HFFc6 (cell line): Measurements from ENCODE around the gene VWA5A. TPM values are rescaled to one million over a fixed set of nuclear protein-coding genes. Genes with fewer than 3 reads are reported as not detected.

ENCODE experiments used
- DNase-seq: peaks from one replicate; pipeline ENCODE4 v3.0.0-alpha.2; 2018
- H3K27ac Mint-ChIP-seq: 2 replicates; pipeline ENCODE4 v1.8.0; 2020; ENCODE audit warnings: mild to moderate bottlenecking, mixed read lengths
- H3K27me3 Mint-ChIP-seq: 2 replicates; pipeline ENCODE4 v1.8.0; 2021; ENCODE audit warnings: mild to moderate bottlenecking, moderate library complexity, mixed read lengths; ENCODE audit not compliant: insufficient read depth
- H3K36me3 Mint-ChIP-seq: 2 replicates; pipeline ENCODE4 v1.8.0; 2021; ENCODE audit warnings: low read depth, mixed read lengths
- H3K4me1 Mint-ChIP-seq: 2 replicates; pipeline ENCODE4 v1.8.0; 2020; ENCODE audit warnings: low read depth, mixed read lengths
- H3K4me3 Mint-ChIP-seq: 2 replicates; pipeline ENCODE4 v1.8.0; 2020; ENCODE audit warnings: mild to moderate bottlenecking, moderate library complexity, mixed read lengths
- H3K9me3 Mint-ChIP-seq: 2 replicates; pipeline ENCODE4 v1.8.0; 2020; ENCODE audit warnings: mild to moderate bottlenecking, mixed read lengths
- CTCF ChIP-seq: fragments of 200-600 bp; sonication (generic); IDR thresholded peaks from 2 replicates; pipeline ENCODE4 v1.5.0; 2021; ENCODE audit warnings: antibody characterized with exemption, mild to moderate bottlenecking
- total RNA-seq, 6 experiments: library from RNA; stranded (reverse); fragmentation: NEBNext Ultra II Directional; extraction: Animal tissue kit (Norgen Biotek cat#: 25700); gene quantifications; 2 replicates in 1 of 6; 3 replicates in 5 of 6; pipeline ENCODE4 v1.2.3, GENCODE V29; 2021

Gene VWA5A
- total RNA-seq, 6 experiments from 2014 or later, result 0.14 TPM; not detected in 5

GRCh38 chr11:124077266-124077665, 38.0 kb upstream of the VWA5A start:
- H3K36me3 Mint-ChIP-seq, result no peaks in the 10 kb centered on the region
- no peaks in the 10 kb centered on the region; the same call in 1 of the 2 replicates for H3K9me3 Mint-ChIP-seq
- no peak overlapping the region for H3K27ac Mint-ChIP-seq
- no peak overlapping the region for H3K4me3 Mint-ChIP-seq
- H3K27me3 Mint-ChIP-seq, result peaks cover 12% of the 10 kb centered on the region
- TF ChIP-seq CTCF, result no peak
- DNase-seq, result no peak
- no peaks in the 10 kb centered on the region for H3K4me1 Mint-ChIP-seq

- H3K4me1 Mint-ChIP-seq, result no peaks in the 10 kb centered on the region
- peaks cover 9% of the 10 kb centered on the region for H3K27me3 Mint-ChIP-seq
- no peak overlapping the region for H3K4me3 Mint-ChIP-seq
- H3K9me3 Mint-ChIP-seq, result no peaks in the 10 kb centered on the region; the same call in 1 of the 2 replicates
- no peak for TF ChIP-seq CTCF
- DNase-seq, result no peak
- H3K36me3 Mint-ChIP-seq, result no peaks in the 10 kb centered on the region
- no peak overlapping the region for H3K27ac Mint-ChIP-seq
Measured at GRCh38 chr11:124078591-124078990, 36.7 kb upstream of the VWA5A start.

GRCh38 chr11:124079631-124080326, 35.5 kb upstream of the VWA5A start:
- Mint-ChIP-seq H3K9me3 (no peaks in the 10 kb centered on the region; the same call in 1 of the 2 replicates), H3K27me3 (peaks cover 8% of the 10 kb centered on the region), H3K36me3 (no peaks in the 10 kb centered on the region), H3K27ac (no peak overlapping the region), H3K4me1 (no peaks in the 10 kb centered on the region), H3K4me3 (no peak overlapping the region)
- no peak for TF ChIP-seq CTCF
- DNase-seq, result no peak

- DNase-seq, result no peak
- Mint-ChIP-seq H3K4me3 (no peak overlapping the region), H3K27me3 (peaks cover 5% of the 10 kb centered on the region; the same call in 1 of the 2 replicates), H3K27ac (no peak overlapping the region), H3K9me3 (no peaks in the 10 kb centered on the region; the same call in 1 of the 2 replicates), H3K36me3 (no peaks in the 10 kb centered on the region), H3K4me1 (no peaks in the 10 kb centered on the region)
- no peak for TF ChIP-seq CTCF
Measured at GRCh38 chr11:124080327-124081001, 34.8 kb upstream of the VWA5A start.

GRCh38 chr11:124081483-124081882, 33.8 kb upstream of the VWA5A start:
- H3K4me3 Mint-ChIP-seq, result no peak overlapping the region
- H3K27ac Mint-ChIP-seq, result no peak overlapping the region
- H3K4me1 Mint-ChIP-seq, result no peaks in the 10 kb centered on the region
- H3K36me3 Mint-ChIP-seq, result no peaks in the 10 kb centered on the region
- DNase-seq, result no peak
- H3K27me3 Mint-ChIP-seq, result peaks cover 5% of the 10 kb centered on the region
- no peaks in the 10 kb centered on the region; the same call in 1 of the 2 replicates for H3K9me3 Mint-ChIP-seq
- no peak for TF ChIP-seq CTCF
